G401.6 (cell line): Measurements from ENCODE around the gene TRABD2A.

Source experiments
- FAIRE-seq: peaks from 2 replicates; lab custom pipeline; 2012; peaks lifted over from hg19 to GRCh38; lab: Jason Lieb, UNC

TRABD2A gene

DNA sequence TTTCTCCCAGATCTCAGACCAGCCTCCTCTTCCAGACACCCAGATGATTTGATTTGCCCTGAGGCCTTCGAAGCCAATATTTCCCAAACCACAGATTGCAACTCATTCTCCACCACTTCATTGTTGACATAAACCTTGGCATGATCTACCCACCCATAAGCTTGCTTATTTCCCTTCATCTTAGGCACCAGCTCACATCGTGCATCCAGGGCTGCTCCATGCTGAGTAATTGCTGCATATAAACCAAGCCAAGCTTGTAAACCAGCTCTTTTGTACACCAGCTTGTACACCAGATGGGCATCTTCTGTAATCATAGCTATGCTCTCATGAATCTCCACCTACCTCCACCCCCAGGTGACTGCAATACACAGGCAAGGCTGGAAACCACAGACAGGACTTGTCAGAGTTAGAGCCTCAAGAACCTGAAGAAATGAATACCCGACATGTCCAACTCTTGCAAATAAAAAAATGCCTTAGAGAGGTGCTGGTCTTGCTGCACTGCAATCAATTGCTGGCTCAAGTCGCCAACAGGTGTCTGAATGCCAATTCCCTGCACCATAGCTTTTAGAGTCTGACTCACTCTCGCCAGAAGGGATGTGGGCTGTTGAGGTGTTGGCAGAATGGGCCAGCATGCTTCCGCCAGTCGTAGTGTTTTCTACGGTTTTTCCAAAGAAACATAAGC is 31.5 kb downstream of the TRABD2A start:
- no peak for FAIRE-seq

DNA sequence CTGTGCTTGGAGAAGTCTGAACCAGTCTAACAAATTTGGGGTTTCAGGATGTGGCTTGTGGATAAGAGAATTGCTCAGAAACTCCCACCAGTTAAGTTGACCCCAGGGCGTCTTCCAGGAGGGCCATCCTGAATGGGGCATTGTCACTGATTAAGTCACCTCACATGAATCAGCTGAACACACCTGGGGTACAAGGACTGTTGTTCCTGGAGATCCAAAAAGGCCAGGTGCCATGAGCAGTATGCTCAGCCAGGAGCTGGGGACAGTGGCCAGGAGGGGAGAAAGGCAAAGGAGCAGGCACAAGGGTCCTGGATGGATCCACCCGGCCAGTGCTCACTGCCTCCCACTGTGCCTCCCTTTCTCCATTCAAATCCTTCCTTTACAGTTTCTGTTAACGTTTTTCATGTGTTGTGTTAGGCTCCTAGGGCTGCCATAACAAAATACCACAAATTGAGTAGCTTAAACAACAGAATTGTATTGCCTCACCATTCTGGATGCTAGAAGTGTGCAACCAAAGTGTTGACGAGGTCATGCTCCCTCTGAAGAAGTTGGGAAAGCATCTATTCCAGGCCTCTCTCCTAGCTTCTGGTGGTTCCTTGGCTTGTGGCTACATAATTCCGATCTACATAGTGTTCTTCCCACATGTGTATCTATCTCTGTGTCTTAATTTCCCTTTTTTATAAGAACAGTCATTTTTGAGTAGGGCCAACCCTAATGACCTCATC is 33.4 kb downstream of the TRABD2A start:
- FAIRE-seq = no peak

GRCh38 chr2:84846741-84847142 is 34.1 kb downstream of the TRABD2A start:
- FAIRE-seq = no peak

DNA sequence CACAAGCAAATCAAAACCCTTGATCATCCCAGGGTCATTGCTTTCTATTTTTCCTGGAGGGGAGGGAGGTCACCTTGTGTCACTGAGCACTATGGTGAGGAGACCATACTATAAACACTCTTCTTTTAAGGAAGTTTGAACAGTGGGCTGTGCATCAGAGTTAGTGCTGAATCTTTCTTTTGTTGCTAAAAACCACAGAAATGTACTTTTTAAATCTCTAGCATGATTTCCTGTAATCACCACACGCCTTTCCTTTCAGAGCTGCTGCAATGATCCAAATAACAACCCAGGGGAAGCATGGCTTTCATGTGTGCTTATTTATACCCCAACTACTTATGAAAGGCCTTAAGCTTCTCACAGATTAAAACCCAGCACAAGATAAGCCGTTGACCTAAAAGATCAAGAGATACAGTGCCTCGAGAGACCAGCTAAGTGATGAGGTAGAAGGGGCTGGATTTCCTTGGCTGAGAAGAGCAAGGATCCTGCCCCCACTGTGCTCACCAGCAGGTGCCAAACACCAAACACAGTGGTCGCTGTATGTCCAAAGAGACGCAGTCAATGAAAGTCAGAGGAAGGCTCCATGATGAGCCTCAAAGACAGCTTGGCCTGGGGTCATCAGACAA is 34.7 kb downstream of the TRABD2A start:
- no peak for FAIRE-seq

DNA sequence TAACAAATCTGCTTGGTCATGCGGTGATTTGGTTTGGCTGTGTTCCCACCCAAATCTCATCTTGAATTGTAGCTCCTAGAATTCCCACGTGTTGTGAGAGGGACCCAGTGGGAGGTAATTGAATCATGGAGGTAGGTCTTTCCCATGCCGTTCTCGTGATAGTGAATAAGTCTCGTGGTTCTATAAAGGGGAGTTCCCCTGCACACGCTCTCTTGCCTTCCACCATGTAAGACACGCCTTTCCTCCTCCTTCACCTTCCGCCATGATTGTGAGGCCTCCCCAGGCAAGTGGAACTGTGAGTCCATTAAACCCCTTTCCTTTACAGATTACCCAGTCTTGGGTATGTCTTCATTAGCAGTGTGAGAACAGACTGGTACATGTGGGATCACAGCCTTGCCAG is 36.7 kb downstream of the TRABD2A start:
- FAIRE-seq = no peak

GRCh38 chr2:84841577-84841976 is 39.3 kb downstream of the TRABD2A start:
- no peak for FAIRE-seq

DNA sequence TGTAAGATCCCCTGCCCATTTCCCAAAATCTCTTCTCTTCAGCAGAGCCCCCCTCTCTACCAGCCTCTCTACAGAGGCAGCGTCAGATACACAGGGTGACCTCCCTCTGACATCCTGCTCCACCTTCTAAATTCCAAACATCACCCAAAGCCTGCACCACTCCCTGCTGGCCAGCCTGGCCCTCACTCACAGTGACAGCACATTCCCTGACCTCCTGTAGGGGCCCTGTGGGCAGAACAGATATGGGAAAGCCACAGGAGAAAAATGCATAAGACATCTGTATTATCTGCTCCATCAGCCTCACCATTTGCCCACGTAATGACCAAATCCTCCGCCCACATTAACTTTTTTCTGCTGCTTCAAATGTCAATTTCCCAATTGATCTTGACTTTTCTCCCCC is 40.6 kb downstream of the TRABD2A start:
- FAIRE-seq = no peak

DNA sequence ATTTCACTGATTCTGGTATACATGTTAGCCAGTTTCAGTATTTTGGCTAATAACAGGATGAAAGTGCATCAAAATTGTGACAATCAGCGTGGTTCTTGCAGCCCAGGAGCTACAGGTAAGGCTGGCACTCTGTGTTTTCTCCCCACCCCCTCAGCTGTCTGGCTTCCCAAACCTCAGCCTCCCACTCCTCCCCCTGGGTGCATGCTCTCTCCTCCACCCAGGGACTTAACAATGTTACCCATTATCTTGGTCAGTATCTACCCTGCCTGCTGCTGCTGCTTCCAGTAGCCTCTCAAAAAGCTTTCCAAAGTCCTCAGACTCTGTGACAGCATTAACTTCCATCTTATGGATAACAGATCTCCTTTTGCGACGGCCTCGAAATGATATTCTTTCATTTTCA is 41.0 kb downstream of the TRABD2A start:
- no peak for FAIRE-seq

GRCh38 chr2:84838434-84839145 is 42.3 kb downstream of the TRABD2A start:
- FAIRE-seq = no peak

- no peak for FAIRE-seq
Observed at GRCh38 chr2:84836215-84836614, 44.7 kb downstream of the TRABD2A start.

DNA sequence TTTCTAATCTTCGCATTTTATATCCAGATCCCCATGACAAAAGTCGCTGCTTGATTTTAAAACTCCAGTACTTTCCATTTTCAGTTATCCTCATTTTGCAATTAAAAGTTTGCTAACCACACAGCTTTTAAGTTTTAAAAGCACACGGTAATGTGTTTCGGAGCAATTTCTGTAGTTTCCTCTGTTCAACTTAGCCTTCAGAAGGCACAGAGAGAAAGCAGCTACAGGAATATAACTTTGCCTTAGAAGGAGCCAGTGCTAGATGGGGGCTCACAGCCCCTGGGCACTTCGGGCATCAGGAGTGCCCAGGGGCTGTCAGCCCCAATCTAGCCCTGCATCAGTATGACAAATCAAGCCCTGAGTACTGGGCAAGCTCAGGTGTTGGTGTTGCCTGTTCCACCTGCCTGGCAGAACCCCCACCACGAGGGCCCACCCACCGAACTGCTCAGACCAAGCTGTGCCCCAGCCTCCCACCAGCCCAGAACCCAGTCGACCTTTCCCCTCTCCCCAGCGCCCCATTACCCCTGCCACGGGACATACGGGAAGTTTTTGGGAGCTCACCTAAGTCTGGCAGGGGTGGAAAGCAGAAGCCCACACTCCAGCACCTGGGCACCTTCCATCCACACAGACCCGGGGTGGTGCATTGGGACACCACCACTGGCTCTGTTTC is 47.3 kb downstream of the TRABD2A start:
- no peak for FAIRE-seq

DNA sequence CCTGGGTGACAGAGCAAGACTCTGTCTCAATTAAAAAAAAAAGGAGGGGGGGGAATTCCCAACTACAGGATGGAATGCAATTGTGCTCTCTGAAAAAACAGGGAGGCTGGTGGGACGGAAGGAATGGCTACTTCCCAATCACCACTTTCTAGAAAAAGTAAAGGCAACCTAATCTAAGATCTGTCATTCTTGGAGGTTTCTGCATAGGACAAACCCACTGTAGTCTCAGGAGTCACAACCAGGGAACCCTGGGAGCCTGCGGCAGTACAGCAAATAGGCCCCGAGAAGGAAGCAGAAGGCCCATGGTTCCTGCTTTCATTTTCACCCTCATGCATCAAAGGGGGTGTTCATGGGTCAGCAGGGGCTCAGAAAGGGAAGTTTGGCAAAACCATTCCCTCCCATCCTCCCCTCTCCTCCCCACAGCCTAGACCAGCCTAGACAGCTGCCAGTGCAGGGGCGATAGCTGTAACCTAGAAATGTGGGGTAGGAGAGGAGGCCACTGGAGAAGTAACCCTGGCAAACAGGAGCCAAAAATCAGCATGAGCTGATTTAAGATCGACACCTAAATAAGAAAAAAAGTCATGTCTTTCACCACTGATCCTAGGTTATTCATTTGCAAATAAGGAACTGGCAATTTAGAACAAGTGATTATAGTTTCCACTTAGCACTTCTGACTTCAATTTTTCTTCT is 48.0 kb downstream of the TRABD2A start:
- no peak for FAIRE-seq

DNA sequence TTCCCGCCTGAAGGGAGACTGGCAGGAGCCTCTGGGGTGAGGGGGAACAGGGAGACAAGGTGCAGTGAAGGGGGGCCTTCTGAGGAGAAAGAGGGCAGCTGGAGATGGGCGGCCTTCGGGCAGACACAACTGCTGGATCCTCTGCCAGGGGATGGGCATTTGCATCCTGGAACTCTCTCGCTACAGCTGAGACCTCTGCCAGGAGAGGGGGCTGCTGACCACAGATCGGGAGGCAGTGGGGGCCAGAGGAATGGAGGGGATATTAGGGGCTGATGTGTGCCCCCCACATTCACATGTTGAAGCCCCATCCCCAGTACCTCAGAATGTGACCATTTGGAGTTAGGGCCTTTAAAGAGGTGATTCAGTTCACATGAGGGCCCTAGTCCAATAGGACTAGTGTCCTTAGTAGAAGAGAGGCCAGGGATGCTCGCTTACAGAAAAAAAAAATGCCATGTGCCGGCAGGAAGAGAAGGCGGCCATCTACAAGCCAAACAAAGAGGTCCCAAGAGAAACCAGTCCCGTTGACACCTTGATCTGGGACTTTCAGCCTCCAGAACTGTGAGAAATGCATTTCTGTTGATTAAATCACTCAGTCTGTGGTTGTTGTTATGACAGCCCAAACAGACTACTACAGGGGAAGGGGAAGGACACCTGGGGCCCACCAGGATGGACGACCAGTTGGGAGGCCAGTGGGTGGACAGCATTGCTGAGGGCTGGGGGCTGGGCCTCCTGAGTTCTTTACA is 50.0 kb downstream of the TRABD2A start:
- FAIRE-seq = no peak

DNA sequence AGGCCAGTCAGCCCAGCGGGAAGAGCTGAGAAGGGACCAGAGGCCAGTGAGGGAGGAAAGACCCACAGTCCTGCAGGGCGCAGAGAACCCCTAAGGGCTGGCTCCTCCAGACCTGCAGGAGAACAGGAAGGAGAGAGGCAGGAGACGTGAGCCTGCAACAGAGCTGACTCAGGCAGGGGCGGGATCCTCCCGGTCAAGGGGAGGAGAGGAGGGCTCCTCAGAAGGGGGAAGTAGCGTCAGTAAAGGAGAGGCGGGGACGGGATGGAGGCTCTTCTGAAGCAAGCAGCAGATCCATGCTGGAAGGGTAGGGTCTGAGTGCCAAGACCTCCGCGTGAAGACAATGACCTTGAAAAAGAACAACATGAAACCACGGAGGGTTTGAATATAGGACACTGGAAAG is 50.8 kb downstream of the TRABD2A start:
- FAIRE-seq = no peak

- FAIRE-seq = no peak
Observed at GRCh38 chr2:84829693-84830092, 51.2 kb downstream of the TRABD2A start.

- no peak for FAIRE-seq
Observed at GRCh38 chr2:84827978-84828575, 52.8 kb downstream of the TRABD2A start.

DNA sequence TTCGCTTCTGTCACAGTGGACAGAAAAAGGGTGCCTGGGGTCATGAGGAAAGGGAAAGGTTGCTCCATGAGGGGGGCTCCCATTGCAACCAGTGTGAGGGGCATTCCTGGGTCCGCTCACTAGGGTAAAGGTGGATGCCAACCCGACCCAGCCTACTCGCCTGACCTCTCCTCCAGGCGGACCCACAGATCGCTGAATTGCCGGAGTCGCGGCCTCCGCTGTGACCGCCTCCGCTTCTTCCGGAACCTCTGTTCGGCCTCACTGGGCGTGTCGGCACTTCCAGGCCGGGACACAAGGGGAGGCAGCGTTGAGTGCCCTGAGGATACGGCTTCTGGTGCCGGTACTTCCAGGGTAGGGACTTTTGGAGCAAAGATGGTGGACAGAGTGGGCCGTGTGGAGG is 57.1 kb downstream of the TRABD2A start:
- no peak for FAIRE-seq

- no peak for FAIRE-seq
Observed at GRCh38 chr2:84823229-84823628, 57.7 kb downstream of the TRABD2A start.

DNA sequence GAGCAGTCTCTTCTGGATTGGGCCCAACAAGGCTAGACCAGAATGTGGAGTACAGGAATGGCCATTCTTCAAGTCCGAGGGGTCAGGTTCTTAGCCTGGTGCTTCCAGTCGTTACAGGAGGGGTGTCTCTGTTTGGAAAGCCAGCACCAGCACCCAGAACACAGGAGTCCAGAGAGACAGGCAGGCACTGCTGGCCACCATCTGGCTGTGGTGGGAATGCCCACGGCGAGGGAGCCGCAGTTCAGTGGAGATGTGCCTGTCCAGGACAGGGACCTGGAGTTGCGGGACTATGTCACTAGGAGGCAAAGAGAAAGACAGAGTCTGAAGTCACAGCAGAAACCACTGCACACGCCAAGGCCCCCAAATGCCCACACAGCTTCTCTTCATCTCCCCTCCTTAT is 59.1 kb downstream of the TRABD2A start:
- no peak for FAIRE-seq

- FAIRE-seq = no peak
Observed at GRCh38 chr2:84817239-84817655, 63.6 kb downstream of the TRABD2A start.
